IMR-90 (cell line): ENCODE data around the gene SLC16A2. TPM values are rescaled to one million over a fixed set of nuclear protein-coding genes. Genes with fewer than 3 reads are reported as not detected.
A peak's percentile ranks its signal among the peaks of the same experiment; 100 is the strongest.

Experiments used
- ATAC-seq: fragments of 200-7000 bp; cut with Tn5 transposase; 2 replicates; pipeline ENCODE4 v1.9.1; 2020; ENCODE audit warnings: low read depth, mild to moderate bottlenecking, moderate library complexity
- BruUV-seq: library from RNA; stranded (reverse); fragments of 400-500 nt; replicated peaks from 2 replicates; lab custom pipeline; 2021; lab: Mats Ljungman, UMichigan
- CTCF ChIA-PET: fragments of 300-600 bp; formaldehyde crosslinking; extraction: SDS; loops from one replicate; lab custom pipeline; 2021; ENCODE audit warnings: antibody characterized with exemption; lab: Yijun Ruan, JAX
- POLR2A ChIA-PET: fragments of 300-600 bp; sonication (Branson Sonifier 250); formaldehyde crosslinking; loops from one replicate; lab custom pipeline; 2022; ENCODE audit warnings: antibody characterized with exemption; ENCODE audit not compliant: unreplicated experiment; lab: Charles Lee
- DNase-seq: peaks from one replicate; pipeline ENCODE4 v3.0.0; 2013
- H2AFZ ChIP-seq: replicated peaks from 2 replicates; pipeline ENCODE3; 2013; ENCODE audit warnings: low read length, mild to moderate bottlenecking; ENCODE audit not compliant: poor library complexity
- H2AK5ac ChIP-seq: 2 replicates; pipeline ENCODE4 v1.6.1; 2013; ENCODE audit warnings: low read depth, low read length, inconsistent platforms
- H2AK9ac ChIP-seq: replicated peaks from 2 replicates; pipeline ENCODE3; 2013; ENCODE audit warnings: mild to moderate bottlenecking, low read depth, low read length, moderate library complexity; ENCODE audit not compliant: poor library complexity
- H2BK120ac ChIP-seq: 2 replicates; pipeline ENCODE4 v1.6.1; 2013; ENCODE audit warnings: low read depth, low read length, inconsistent platforms
- H2BK15ac ChIP-seq: 3 replicates; pipeline ENCODE4 v1.6.1; 2013; ENCODE audit warnings: low read depth, low read length, inconsistent platforms
- H2BK20ac ChIP-seq: 2 replicates; pipeline ENCODE4 v1.6.1; 2013; ENCODE audit warnings: low read depth, mild to moderate bottlenecking, inconsistent platforms, low read length, moderate library complexity
- H2BK5ac ChIP-seq: 2 replicates; pipeline ENCODE4 v1.6.1; 2013; ENCODE audit warnings: mild to moderate bottlenecking, low read depth, low read length, inconsistent platforms; ENCODE audit not compliant: poor library complexity, severe bottlenecking
- H3K14ac ChIP-seq: replicated peaks from 2 replicates; pipeline ENCODE4 v1.6.1; 2013; ENCODE audit warnings: low read depth, low read length, inconsistent platforms
- H3K18ac ChIP-seq: 2 replicates; pipeline ENCODE4 v1.6.1; 2013; ENCODE audit warnings: low read depth, low read length, control low read depth
- H3K23ac ChIP-seq: 2 replicates; pipeline ENCODE4 v1.6.1; 2013; ENCODE audit warnings: low read depth, low read length, inconsistent platforms
- H3K27ac ChIP-seq: 2 replicates; pipeline ENCODE4 v1.5.1; 2013; ENCODE audit warnings: mild to moderate bottlenecking, control low read depth, low read length; ENCODE audit not compliant: insufficient read depth
- H3K27me3 ChIP-seq: 2 replicates; pipeline ENCODE4 v1.6.1; 2013; ENCODE audit warnings: low read length; ENCODE audit not compliant: control insufficient read depth, insufficient read depth
- H3K36me3 ChIP-seq: 2 replicates; pipeline ENCODE4 v1.6.1; 2013; ENCODE audit warnings: low read length, mixed read lengths; ENCODE audit not compliant: control insufficient read depth, insufficient read depth
- H3K4ac ChIP-seq: 2 replicates; pipeline ENCODE4 v1.6.1; 2013; ENCODE audit warnings: low read depth, low read length, inconsistent platforms
- H3K4me1 ChIP-seq: 2 replicates; pipeline ENCODE4 v1.6.1; 2013; ENCODE audit warnings: low read length, mixed read lengths; ENCODE audit not compliant: control insufficient read depth, insufficient read depth
- H3K4me2 ChIP-seq: 2 replicates; pipeline ENCODE4 v1.6.1; 2013; ENCODE audit warnings: low read depth, mild to moderate bottlenecking, control low read depth, low read length, moderate library complexity
- H3K4me3 ChIP-seq: 2 replicates; pipeline ENCODE4 v1.5.1; 2013; ENCODE audit warnings: low read depth, mild to moderate bottlenecking, control low read depth, low read length, moderate library complexity; ENCODE audit not compliant: insufficient read depth
- H3K56ac ChIP-seq: 2 replicates; pipeline ENCODE4 v1.6.1; 2013; ENCODE audit warnings: low read length, inconsistent platforms; ENCODE audit not compliant: insufficient read depth; ENCODE audit errors: extremely low read depth
- H3K79me1 ChIP-seq, 2 experiments: 2 replicates each; pipeline ENCODE4 v1.6.1; 2013; ENCODE audit warnings: low read length in 2 of 2, inconsistent platforms in 1 of 2, low read depth in 1 of 2
- H3K9ac ChIP-seq: 2 replicates; pipeline ENCODE4 v1.6.1; 2013; ENCODE audit warnings: low read depth, low read length, control low read depth
- H3K9me1 ChIP-seq: 2 replicates; pipeline ENCODE4 v1.6.1; 2013; ENCODE audit warnings: low read length, inconsistent platforms; ENCODE audit not compliant: insufficient read depth
- H3K9me3 ChIP-seq: 2 replicates; pipeline ENCODE4 v1.6.1; 2013; ENCODE audit warnings: low read length; ENCODE audit not compliant: control insufficient read depth, insufficient read depth
- H4K20me1 ChIP-seq: 2 replicates; pipeline ENCODE4 v1.6.1; 2013; ENCODE audit warnings: low read length, inconsistent platforms; ENCODE audit not compliant: insufficient read depth
- H4K5ac ChIP-seq: 2 replicates; pipeline ENCODE4 v1.6.1; 2013; ENCODE audit warnings: mild to moderate bottlenecking, low read depth, low read length, control low read depth
- H4K8ac ChIP-seq, 2 experiments: 2 replicates each; pipeline ENCODE4 v1.6.1; 2013; ENCODE audit warnings: low read depth in 2 of 2, low read length in 2 of 2, control low read depth in 1 of 2, inconsistent platforms in 1 of 2
- H4K91ac ChIP-seq: 2 replicates; pipeline ENCODE4 v1.6.1; 2013; ENCODE audit warnings: low read depth, low read length, inconsistent platforms; ENCODE audit not compliant: insufficient read depth
- CEBPB ChIP-seq: IDR thresholded peaks from 2 replicates; pipeline ENCODE4 v1.6.1; 2012; ENCODE audit warnings: low read depth, low read length, improper control_type of control experiment
- MAZ ChIP-seq: IDR thresholded peaks from 2 replicates; pipeline ENCODE4 v1.6.1; 2012; ENCODE audit warnings: low read depth, mild to moderate bottlenecking, low read length, improper control_type of control experiment, moderate library complexity, borderline replicate concordance
- WGBS, 2 experiments: methylation state at CpG; one replicate each; pipeline versions ENCODE4 v1.1.5 to v1.1.7; 2013; ENCODE audit warnings: missing lambda C conversion rate in 2 of 2; ENCODE audit not compliant: insufficient read length in 1 of 2; ENCODE audit errors: extremely low coverage in 2 of 2; 5-methylcytosine and 5-hydroxymethylcytosine counted together
- dilution Hi-C: fragments of 300-500 bp; cut with HindIII; formaldehyde crosslinking; loops from one replicate; pipeline ENCODE4 v1.14.3; 2018; ENCODE audit warnings: low sequenced_read_pairs; ENCODE audit not compliant: unreplicated experiment
- in situ Hi-C: fragments of 300-500 bp; cut with MboI; formaldehyde crosslinking; loops from 3 replicates; pipeline ENCODE4 v1.14.3; 2019; ENCODE audit warnings: low sequenced_read_pairs, inconsistent platforms, mixed read lengths
- intact Hi-C: fragments of 100-400 bp; cut with micrococcal nuclease; formaldehyde crosslinking; loops from 2 replicates; pipeline ENCODE4 v1.10.0; 2022
- polyA plus RNA-seq, 3 experiments: library from polyadenylated mRNA; depleted of rRNA; stranded (reverse); fragments of >200 nt; gene quantifications; 2 replicates each; pipeline ENCODE4 v1.2.3, GENCODE V29; 2012; ENCODE audit warnings: low replicate concordance in 1 of 3
- total RNA-seq: library from RNA; depleted of rRNA; stranded (reverse); fragments of >200 nt; gene quantifications from 2 replicates; pipeline ENCODE4 v1.2.3, GENCODE V29; 2012

Gene SLC16A2
- total and polyA plus RNA-seq, 2 of the 4 experiments (the other 2 are of a cell fraction) = 6.1 to 23.8 TPM

DNA sequence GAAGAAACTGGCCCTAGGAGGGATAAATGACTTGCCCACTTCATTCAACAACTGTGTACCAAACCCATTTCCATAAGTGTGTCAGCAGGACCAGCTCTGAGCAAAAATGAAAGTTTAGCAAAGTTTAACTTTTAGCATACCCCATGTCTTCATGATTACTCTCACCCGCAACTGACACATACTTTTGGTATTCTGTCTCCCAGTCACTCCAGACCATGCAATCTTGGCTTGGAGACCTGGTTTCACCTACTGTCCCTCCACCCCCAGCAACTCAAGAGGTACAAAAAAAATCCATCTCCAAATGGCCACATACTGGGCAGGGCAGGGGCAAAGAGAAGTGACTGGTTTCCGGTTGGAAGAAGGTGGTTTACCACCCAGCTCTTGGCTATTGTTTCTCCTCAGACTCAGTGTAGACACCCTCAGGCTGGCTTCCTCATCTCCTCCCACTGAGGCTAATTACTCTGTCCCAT, 113.3 kb downstream of the SLC16A2 start:
- no peaks in the 10 kb centered on the region for H3K27me3 ChIP-seq
- WGBS, 2 experiments = 17% methylated on average over 1 of the region's 2 CpGs; no CpG with 5 or more reads in 1 of the 2 experiments
- CTCF ChIA-PET = interaction anchor here (0.7 to 2.5 kb wide), 3 partner anchors 9 to 150 kb away, joined by 4 to 9 read pairs (median 4); no protein-coding TSS in a partner anchor
- peak overlapping the region; percentile 45 for H3K27ac ChIP-seq
- H2BK15ac ChIP-seq = no peak overlapping the region
- no peak overlapping the region; the same call in 1 of the 2 replicates for H3K18ac ChIP-seq
- H3K23ac ChIP-seq = 0 out of 2 replicates have a peak overlapping the region, but pooled peaks have one; percentile 29
- no peak for TF ChIP-seq MAZ
- peak; percentile 33; the same call in 1 of the 2 replicates for TF ChIP-seq CEBPB
- peaks cover 6% of the 10 kb centered on the region; the same call in 1 of the 2 replicates for H3K4me1 ChIP-seq
- H2BK120ac ChIP-seq = peak overlapping the region; percentile 20; the same call in 1 of the 2 replicates
- no peak overlapping the region for H2AK9ac ChIP-seq
- H4K8ac ChIP-seq = 0 out of 4 replicates have a peak overlapping the region, but pooled peaks of 1 of the 2 experiments have one; percentile 6
- no peak overlapping the region for H3K9ac ChIP-seq
- no peaks in the 10 kb centered on the region for H3K79me1 ChIP-seq
- in situ Hi-C loops = no loop called here
- H3K56ac ChIP-seq = no peak overlapping the region
- intact Hi-C loops = loop anchor here (1.0 to 5.0 kb wide), 2 partner anchors 151 to 242 kb away; no protein-coding TSS in a partner anchor
- H4K20me1 ChIP-seq = no peaks in the 10 kb centered on the region
- peak overlapping the region; percentile 20; the same call in 1 of the 2 replicates for H3K14ac ChIP-seq
- ATAC-seq (peak; percentile 5), DNase-seq (peak; percentile 53)
- dilution Hi-C loops = no loop called here
- H2AFZ ChIP-seq = no peak overlapping the region
- no peak overlapping the region for H3K4me3 ChIP-seq
- peaks cover 6% of the 10 kb centered on the region; the same call in 1 of the 2 replicates for H3K9me1 ChIP-seq
- no peaks in the 10 kb centered on the region for H3K9me3 ChIP-seq
- peak overlapping the region; percentile 61; the same call in 1 of the 2 replicates for H3K4me2 ChIP-seq
- no peak overlapping the region for H4K5ac ChIP-seq
- peaks cover 4% of the 10 kb centered on the region; the same call in 1 of the 2 replicates for H3K36me3 ChIP-seq
- H3K4ac ChIP-seq = peak overlapping the region; percentile 34
- peak overlapping the region; percentile 33; the same call in 1 of the 2 replicates for H2BK20ac ChIP-seq
- H2AK5ac ChIP-seq = no peak overlapping the region
- H2BK5ac ChIP-seq = no peak overlapping the region
- H4K91ac ChIP-seq = peak overlapping the region; percentile 1; the same call in 1 of the 2 replicates
- no TSS peak for BruUV-seq
- POLR2A ChIA-PET = no interaction called here
